Stimulated activated CD8-positive, alpha-beta memory T cell treated with anti-CD3 and anti-CD28 coated beads, Interleukin-12 subunit alpha, Interleukin-12 subunit beta, amount 100 ng/mL, for 24 hours (primary cell): ENCODE data around the gene DCTN4.
"Not testable (repeated sequence)": the region's sequence is repeated elsewhere in the genome, so short reads cannot be mapped to it uniquely, and the experiment has no call there.

Experiments used
- DNase-seq: peaks from one replicate; pipeline ENCODE4 v3.0.0-alpha.2; 2020; ENCODE audit errors: extremely low read depth

DCTN4 gene

GRCh38 chr5:150758531-150759333, at the start of gene DCTN4:
Gene DCTN4, minus strand, starts transcription at chr5:150759017. Its CDS starts 24 bp downstream, at chr5:150758993.
- DNase-seq = peak; percentile 87

GRCh38 chr5:150804388-150804787, 45.6 kb upstream of the DCTN4 start:
- no peak for DNase-seq

GRCh38 chr5:150801117-150801927, 42.5 kb upstream of the DCTN4 start:
- no peak for DNase-seq

- DNase-seq = no peak
Measured at GRCh38 chr5:150797384-150797783, 38.6 kb upstream of the DCTN4 start.

GRCh38 chr5:150794927-150795326, 36.1 kb upstream of the DCTN4 start:
- DNase-seq = no peak

- not testable (repeated sequence) for DNase-seq
Measured at GRCh38 chr5:150793423-150793888, 34.6 kb upstream of the DCTN4 start.

GRCh38 chr5:150791536-150791935, 32.7 kb upstream of the DCTN4 start:
- DNase-seq = no peak

GRCh38 chr5:150789943-150790611, 31.3 kb upstream of the DCTN4 start:
- no peak for DNase-seq

- DNase-seq = no peak
Measured at GRCh38 chr5:150789450-150789849, 30.6 kb upstream of the DCTN4 start.

GRCh38 chr5:150788977-150789376, 30.2 kb upstream of the DCTN4 start:
- no peak for DNase-seq

GRCh38 chr5:150787656-150788055, 28.8 kb upstream of the DCTN4 start:
- DNase-seq = no peak

GRCh38 chr5:150786876-150787275, 28.1 kb upstream of the DCTN4 start:
- DNase-seq = no peak

- DNase-seq = no peak
Measured at GRCh38 chr5:150785950-150786349, 27.1 kb upstream of the DCTN4 start.

GRCh38 chr5:150783422-150783928, 24.7 kb upstream of the DCTN4 start:
- no peak for DNase-seq

GRCh38 chr5:150782850-150783249, 24.0 kb upstream of the DCTN4 start:
- DNase-seq = no peak

GRCh38 chr5:150781706-150782614, 23.1 kb upstream of the DCTN4 start:
- no peak for DNase-seq

GRCh38 chr5:150780816-150781221, 22.0 kb upstream of the DCTN4 start:
- no peak for DNase-seq

- no peak for DNase-seq
Measured at GRCh38 chr5:150780187-150780692, 21.4 kb upstream of the DCTN4 start.

- no peak for DNase-seq
Measured at GRCh38 chr5:150779397-150780186, 20.8 kb upstream of the DCTN4 start.
